GM12873 (cell line): Measurements from ENCODE around the gene FIG4.

Experiments used
- TF ChIP-seq, protein P1 (sequence below): IDR thresholded peaks from 2 replicates; pipeline ENCODE4 v1.5.1; 2012; ENCODE audit warnings: low read depth, mild to moderate bottlenecking, moderate library complexity, low read length, control low read depth; ENCODE audit not compliant: insufficient read depth; ENCODE audit errors: missing control alignments

The FIG4 gene

GRCh38 chr6:109867970-109868358 lies 176.9 kb downstream of the FIG4 start:
- TF ChIP-seq, protein P1, sequence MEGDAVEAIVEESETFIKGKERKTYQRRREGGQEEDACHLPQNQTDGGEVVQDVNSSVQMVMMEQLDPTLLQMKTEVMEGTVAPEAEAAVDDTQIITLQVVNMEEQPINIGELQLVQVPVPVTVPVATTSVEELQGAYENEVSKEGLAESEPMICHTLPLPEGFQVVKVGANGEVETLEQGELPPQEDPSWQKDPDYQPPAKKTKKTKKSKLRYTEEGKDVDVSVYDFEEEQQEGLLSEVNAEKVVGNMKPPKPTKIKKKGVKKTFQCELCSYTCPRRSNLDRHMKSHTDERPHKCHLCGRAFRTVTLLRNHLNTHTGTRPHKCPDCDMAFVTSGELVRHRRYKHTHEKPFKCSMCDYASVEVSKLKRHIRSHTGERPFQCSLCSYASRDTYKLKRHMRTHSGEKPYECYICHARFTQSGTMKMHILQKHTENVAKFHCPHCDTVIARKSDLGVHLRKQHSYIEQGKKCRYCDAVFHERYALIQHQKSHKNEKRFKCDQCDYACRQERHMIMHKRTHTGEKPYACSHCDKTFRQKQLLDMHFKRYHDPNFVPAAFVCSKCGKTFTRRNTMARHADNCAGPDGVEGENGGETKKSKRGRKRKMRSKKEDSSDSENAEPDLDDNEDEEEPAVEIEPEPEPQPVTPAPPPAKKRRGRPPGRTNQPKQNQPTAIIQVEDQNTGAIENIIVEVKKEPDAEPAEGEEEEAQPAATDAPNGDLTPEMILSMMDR = no peak

DNA sequence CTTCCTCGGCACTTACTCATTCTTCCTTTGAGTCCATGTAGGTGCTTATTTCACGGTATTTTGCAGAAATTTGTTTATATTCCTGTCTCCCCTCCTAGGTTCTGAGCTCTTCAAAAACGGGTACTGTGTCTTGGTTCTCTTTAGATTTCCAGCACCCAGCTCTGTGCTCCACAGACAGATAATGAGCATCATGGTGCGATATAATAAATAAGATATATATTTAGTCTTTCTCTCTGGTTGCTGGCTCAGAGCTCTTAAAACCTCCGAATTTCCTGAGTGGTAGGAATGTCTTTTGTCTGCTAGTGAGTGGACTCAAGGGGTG lies 179.0 kb downstream of the FIG4 start:
- TF ChIP-seq, protein P1 = no peak

- TF ChIP-seq, protein P1 = no peak
Observed at GRCh38 chr6:109872549-109872948, 181.5 kb downstream of the FIG4 start.

GRCh38 chr6:109872968-109873545 lies 182.0 kb downstream of the FIG4 start:
- TF ChIP-seq, protein P1 = no peak

DNA sequence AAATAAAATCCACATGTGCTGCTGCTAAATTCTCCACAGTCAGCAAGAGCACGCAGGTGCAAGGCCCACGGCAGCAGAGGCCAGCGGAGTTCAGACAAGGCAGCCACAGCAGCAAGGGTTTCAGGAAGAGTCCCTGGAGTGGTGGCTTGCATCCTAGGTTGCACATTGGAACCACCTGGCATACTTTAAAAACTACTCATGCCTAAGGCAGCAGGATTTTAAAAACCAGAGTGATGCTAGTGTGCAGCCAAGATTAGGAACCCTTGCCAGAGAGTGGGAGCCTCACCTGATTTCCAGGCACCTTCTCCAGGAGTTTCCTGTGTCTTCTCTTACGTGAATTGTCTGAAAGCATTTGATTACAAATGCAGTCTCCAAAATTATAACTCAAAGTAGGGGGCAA lies 183.0 kb downstream of the FIG4 start:
- TF ChIP-seq, protein P1 = no peak

GRCh38 chr6:109874621-109875020 lies 183.5 kb downstream of the FIG4 start:
- TF ChIP-seq, protein P1 = no peak
